ENCODE results near the gene CDH13.

DNA sequence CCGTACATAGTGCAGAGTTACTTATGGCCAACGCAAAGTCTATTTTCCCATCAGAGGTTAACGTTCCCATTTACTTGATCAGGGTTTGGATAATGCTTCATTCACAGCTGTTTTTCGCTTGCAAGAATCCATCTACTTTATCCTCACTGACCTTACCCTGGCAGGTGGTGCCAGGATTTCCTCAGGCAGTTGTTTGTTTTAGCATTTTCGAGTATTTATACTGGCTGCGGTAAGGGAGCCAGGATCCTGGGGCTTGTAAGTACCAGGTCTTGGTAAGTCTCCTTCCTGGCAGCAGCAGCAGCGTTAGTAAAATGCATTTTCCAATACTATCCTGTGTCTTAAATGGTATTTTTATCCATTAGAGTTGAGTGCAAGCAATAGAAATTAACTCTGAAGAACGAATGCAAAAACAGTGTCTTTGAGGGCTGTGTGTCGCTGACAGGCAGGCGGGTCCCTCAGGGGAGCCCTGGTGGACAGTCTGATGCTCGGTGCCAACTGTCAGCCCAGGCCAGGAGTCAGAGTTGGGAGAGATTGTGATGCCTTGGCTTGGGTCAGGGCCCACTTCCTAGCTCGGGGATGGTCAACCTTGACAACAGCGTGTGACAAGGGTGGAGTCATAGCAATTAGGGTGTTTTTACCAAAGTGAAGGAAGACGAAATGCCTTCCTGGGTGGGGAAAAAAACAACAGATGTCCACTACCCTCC, 1088.6 kb downstream of the CDH13 start:
- TF ChIP-seq, protein P1, sequence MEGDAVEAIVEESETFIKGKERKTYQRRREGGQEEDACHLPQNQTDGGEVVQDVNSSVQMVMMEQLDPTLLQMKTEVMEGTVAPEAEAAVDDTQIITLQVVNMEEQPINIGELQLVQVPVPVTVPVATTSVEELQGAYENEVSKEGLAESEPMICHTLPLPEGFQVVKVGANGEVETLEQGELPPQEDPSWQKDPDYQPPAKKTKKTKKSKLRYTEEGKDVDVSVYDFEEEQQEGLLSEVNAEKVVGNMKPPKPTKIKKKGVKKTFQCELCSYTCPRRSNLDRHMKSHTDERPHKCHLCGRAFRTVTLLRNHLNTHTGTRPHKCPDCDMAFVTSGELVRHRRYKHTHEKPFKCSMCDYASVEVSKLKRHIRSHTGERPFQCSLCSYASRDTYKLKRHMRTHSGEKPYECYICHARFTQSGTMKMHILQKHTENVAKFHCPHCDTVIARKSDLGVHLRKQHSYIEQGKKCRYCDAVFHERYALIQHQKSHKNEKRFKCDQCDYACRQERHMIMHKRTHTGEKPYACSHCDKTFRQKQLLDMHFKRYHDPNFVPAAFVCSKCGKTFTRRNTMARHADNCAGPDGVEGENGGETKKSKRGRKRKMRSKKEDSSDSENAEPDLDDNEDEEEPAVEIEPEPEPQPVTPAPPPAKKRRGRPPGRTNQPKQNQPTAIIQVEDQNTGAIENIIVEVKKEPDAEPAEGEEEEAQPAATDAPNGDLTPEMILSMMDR (IDR thresholded peaks at IDR 0.05): no peak
- TF ChIP-seq POLR2A (IDR thresholded peaks at IDR 0.05): no peak
